HCT116 (cell line): ENCODE results near the gene HSD17B1. TPM values are rescaled to one million over a fixed set of nuclear protein-coding genes. Genes with fewer than 3 reads are reported as not detected.

ENCODE experiments used
- ATAC-seq: fragments of 200-7000 bp; cut with Tn5 transposase; 2 replicates; pipeline ENCODE4 v1.9.1; 2020; ENCODE audit warnings: mild to moderate bottlenecking, moderate library complexity
- BruUV-seq: library from RNA; stranded (reverse); fragments of 400-500 nt; replicated peaks from 2 replicates; lab custom pipeline; 2021; lab: Mats Ljungman, UMichigan
- CTCF ChIA-PET: fragments of 300-600 bp; sonication (Branson Sonifier 250); formaldehyde crosslinking; loops from one replicate; lab custom pipeline; 2021; ENCODE audit warnings: antibody characterized with exemption; lab: Charles Lee
- POLR2A ChIA-PET: fragments of 300-600, 350-600 bp; sonication (Branson Sonifier 250); formaldehyde crosslinking; loops from one replicate; lab custom pipeline; 2021; ENCODE audit warnings: antibody characterized with exemption; lab: Charles Lee
- RAD21 ChIA-PET, 2 experiments: fragments of 300-600 bp; sonication (Branson Sonifier 250); formaldehyde crosslinking; loops; one replicate each; lab custom pipeline; 2023; ENCODE audit warnings: low total read pairs in 2 of 2; ENCODE audit not compliant: uncharacterized antibody in 2 of 2, unreplicated experiment in 2 of 2, low non-redundant PET in 1 of 2; lab: Charles Lee
- DNase-seq: peaks from one replicate; pipeline ENCODE4 v3.0.0-alpha.2; 2010; ENCODE audit warnings: low read depth, low spot score
- H2AFZ ChIP-seq: fragments of 200-600 bp; shearing (Covaris generic), sonication (generic); 2 replicates; pipeline ENCODE4 v1.6.1; 2017; ENCODE audit warnings: low read depth, mixed run types, mixed read lengths, antibody characterized with exemption, low read length; ENCODE audit not compliant: poor library complexity, severe bottlenecking
- H3K27ac ChIP-seq: 2 replicates; pipeline ENCODE4 v1.5.1; 2012; ENCODE audit warnings: low read depth, low read length
- H3K27me3 ChIP-seq: fragments of 200-600 bp; sonication (generic); 2 replicates; pipeline ENCODE4 v1.6.1; 2016; ENCODE audit warnings: mixed run types, low read length, mixed read lengths; ENCODE audit not compliant: insufficient read depth
- H3K36me3 ChIP-seq, 2 experiments: fragments of 200-500 bp in 1 of 2; fragments of 200-600 bp in 1 of 2; sonication (Bioruptor generic) in 1 of 2; sonication (generic) in 1 of 2; 2 replicates each; pipeline versions ENCODE4 v1.5.1 to v1.6.1; 2014 to 2016; ENCODE audit warnings: low read length in 2 of 2, inconsistent platforms in 1 of 2, mixed read lengths in 1 of 2, mixed run types in 1 of 2; ENCODE audit not compliant: insufficient read depth in 2 of 2, control insufficient read depth in 1 of 2
- H3K4me1 ChIP-seq, 2 experiments: fragments of 200-600 bp in 1 of 2; sonication (generic) in 1 of 2; 2 replicates each; pipeline versions ENCODE4 v1.5.1 to v1.6.1; 2012 to 2017; ENCODE audit warnings: low read length in 2 of 2, inconsistent platforms in 1 of 2, mild to moderate bottlenecking in 1 of 2, mixed read lengths in 1 of 2, mixed run types in 1 of 2, moderate library complexity in 1 of 2; ENCODE audit not compliant: insufficient read depth in 2 of 2, control insufficient read depth in 1 of 2
- H3K4me2 ChIP-seq: fragments of 200-600 bp; sonication (generic); 2 replicates; pipeline ENCODE4 v1.6.1; 2017; ENCODE audit warnings: mixed run types, low read length, mixed read lengths
- H3K4me3 ChIP-seq, 2 experiments: fragments of 200-600 bp in 1 of 2; sonication (generic) in 1 of 2; replicated peaks in 1 of 2; 2 replicates each; pipeline ENCODE4 v1.5.1; 2011 to 2016; ENCODE audit warnings: low read length in 2 of 2, control low read depth in 1 of 2, low read depth in 1 of 2, mild to moderate bottlenecking in 1 of 2, mixed read lengths in 1 of 2, mixed run types in 1 of 2
- H3K79me2 ChIP-seq: fragments of 200-600 bp; sonication (generic); 2 replicates; pipeline ENCODE4 v1.6.1; 2017; ENCODE audit warnings: mild to moderate bottlenecking, mixed run types, low read length, moderate library complexity, mixed read lengths; ENCODE audit not compliant: insufficient read depth
- H3K9ac ChIP-seq: fragments of 200-600 bp; sonication (generic); 2 replicates; pipeline ENCODE4 v1.6.1; 2016; ENCODE audit warnings: low read length, mixed read lengths
- H3K9me2 ChIP-seq: fragments of 200-600 bp; sonication (generic), shearing (Covaris generic); 2 replicates; pipeline ENCODE4 v1.6.1; 2017; ENCODE audit warnings: mixed run types, mild to moderate bottlenecking, moderate library complexity; ENCODE audit not compliant: insufficient read depth
- H3K9me3 ChIP-seq, 2 experiments: fragments of 200-500 bp in 1 of 2; fragments of 200-600 bp in 1 of 2; sonication (Bioruptor generic) in 1 of 2; sonication (generic) in 1 of 2; 2 replicates each; pipeline ENCODE4 v1.6.1; 2014 to 2017; ENCODE audit warnings: low read length in 2 of 2, mixed read lengths in 2 of 2, inconsistent platforms in 1 of 2, low read depth in 1 of 2, mild to moderate bottlenecking in 1 of 2, mixed run types in 1 of 2, moderate library complexity in 1 of 2; ENCODE audit not compliant: control insufficient read depth in 1 of 2, insufficient read depth in 1 of 2
- H4K20me1 ChIP-seq: fragments of 200-600 bp; sonication (generic), shearing (Covaris generic); 2 replicates; pipeline ENCODE4 v1.6.1; 2017; ENCODE audit warnings: mixed run types, mild to moderate bottlenecking, moderate library complexity; ENCODE audit not compliant: insufficient read depth
- ATF3 ChIP-seq: IDR thresholded peaks from 2 replicates; pipeline ENCODE4 v1.6.1; 2012
- CEBPB ChIP-seq: IDR thresholded peaks from 2 replicates; pipeline ENCODE4 v1.6.1; 2012; ENCODE audit warnings: low read depth
- CTCF ChIP-seq, 3 experiments: fragments of 200-600 bp in 1 of 3; sonication (generic) in 1 of 3; IDR thresholded peaks in 2 of 3; conservative IDR thresholded peaks in 1 of 3; 2 replicates each; pipeline ENCODE4 v1.5.1; 2012 to 2017; ENCODE audit warnings: low read depth in 2 of 3, low read length in 2 of 3, antibody characterized with exemption in 1 of 3, borderline replicate concordance in 1 of 3, control low read depth in 1 of 3, mild to moderate bottlenecking in 1 of 3, mixed read lengths in 1 of 3, mixed run types in 1 of 3, moderate library complexity in 1 of 3; ENCODE audit not compliant: insufficient read depth in 1 of 3
- EZH2 ChIP-seq: fragments of 200-600 bp; sonication (generic); IDR thresholded peaks from 2 replicates; pipeline ENCODE4 v1.6.1; 2017; ENCODE audit warnings: antibody characterized with exemption, mixed run types
- FOSL1 ChIP-seq: IDR thresholded peaks from 2 replicates; pipeline ENCODE4 v1.6.1; 2012; ENCODE audit warnings: low read depth
- POLR2A ChIP-seq: IDR thresholded peaks from 2 replicates; pipeline ENCODE4 v1.7.0; 2011; ENCODE audit warnings: borderline replicate concordance; ENCODE audit not compliant: insufficient read depth, insufficient read length; ENCODE audit errors: extremely low read depth
- POLR2AphosphoS5 ChIP-seq: IDR thresholded peaks from 2 replicates; pipeline ENCODE4 v1.6.1; 2011; ENCODE audit warnings: mild to moderate bottlenecking, low read depth, low read length, moderate library complexity
- RAD21 ChIP-seq: IDR thresholded peaks from 2 replicates; pipeline ENCODE4 v1.6.1; 2012; ENCODE audit warnings: low read depth, mild to moderate bottlenecking
- SRF ChIP-seq: IDR thresholded peaks from 2 replicates; pipeline ENCODE4 v1.6.1; 2012; ENCODE audit warnings: low read depth
- intact Hi-C: fragments of 100-400 bp; cut with micrococcal nuclease; formaldehyde crosslinking; loops from 2 replicates; pipeline ENCODE4 v1.10.0; 2022
- total RNA-seq: library from RNA; stranded (reverse); gene quantifications from one replicate; pipeline ENCODE4 v1.2.1, GENCODE V29; 2021; ENCODE audit not compliant: unreplicated experiment

The HSD17B1 gene
- total RNA-seq, 1 experiment from 2014 or later = 1.4 TPM

- TF ChIP-seq ATF3 (no peak), POLR2AphosphoS5 (no peak), EZH2 (no peak), RAD21 (no peak), CEBPB (no peak), SRF (no peak), FOSL1 (no peak), POLR2A (no peak), CTCF (IDR thresholded peaks at IDR 0.05 in 2 of 3, conservative IDR thresholded peaks at IDR 0.05 in 1 of 3; ENCODE audit: borderline replicate concordance in 1 of 3, insufficient read depth in 1 of 3, low read depth in 2 of 3, low read length in 2 of 3) (no peak)
- Histone ChIP-seq H4K20me1 (no peaks in the 10 kb centered on the region), H3K9ac (peak overlapping the region; percentile 99), H3K4me1 (peaks cover 30 to 58% of the 10 kb centered on the region in 2 experiments), H3K27me3 (no peaks in the 10 kb centered on the region), H3K9me3 (no peaks in the 10 kb centered on the region), H3K36me3 (peaks cover 15 to 33% of the 10 kb centered on the region in 2 experiments), H3K9me2 (no peaks in the 10 kb centered on the region), H3K4me3 (peak overlapping the region; percentile 99 to 100), H2AFZ (no peak overlapping the region), H3K4me2 (peak overlapping the region; percentile 99), H3K79me2 (peaks cover 47% of the 10 kb centered on the region), H3K27ac (peak overlapping the region; percentile 89)
- no peak for DNase-seq
- ChIA-PET CTCF (no interaction called here), POLR2A (no interaction called here), RAD21 (no interaction called here)
- intact Hi-C loops = no loop called here
- BruUV-seq = no TSS peak
- ATAC-seq = no peak
These were observed 11.2 kb downstream of the HSD17B1 start for GRCh38 chr17:42563950-42564349.
